Common myeloid progenitor, CD34-positive (primary cell): ENCODE data around the gene AP3B1.
A peak's percentile ranks its signal among the peaks of the same experiment; 100 is the strongest.

Experiments used
- CTCF ChIA-PET: fragments of 350-600 bp; sonication (Branson Sonifier 250); formaldehyde crosslinking; loops from one replicate; lab custom pipeline; 2021; ENCODE audit warnings: antibody characterized with exemption; lab: Charles Lee
- POLR2A ChIA-PET: fragments of 350-600 bp; sonication (Branson Sonifier 250); formaldehyde crosslinking; loops from one replicate; lab custom pipeline; 2021; ENCODE audit warnings: antibody characterized with exemption; lab: Charles Lee
- DNase-seq, 3 donors: peaks; one replicate each; pipeline versions ENCODE4 v3.0.0 to v3.0.0-alpha.2; 2013
- H3K27ac ChIP-seq, 2 experiments: 1 replicate in 1 of 2; 2 replicates in 1 of 2; pipeline ENCODE4 v1.7.0; 2013; ENCODE audit warnings: inconsistent platforms in 2 of 2, low read length in 2 of 2, mild to moderate bottlenecking in 2 of 2, low read depth in 1 of 2, moderate library complexity in 1 of 2; ENCODE audit not compliant: severe bottlenecking in 2 of 2, insufficient read depth in 1 of 2, poor library complexity in 1 of 2
- H3K27me3 ChIP-seq, 5 experiments: replicated peaks in 2 of 5; 1 replicate in 3 of 5; 2 replicates in 2 of 5; pipeline versions ENCODE4 v1.6.1 to v1.7.0; 2013; ENCODE audit warnings: low read length in 4 of 5, mild to moderate bottlenecking in 2 of 5, moderate library complexity in 2 of 5, inconsistent platforms in 1 of 5; ENCODE audit not compliant: insufficient read depth in 5 of 5, control insufficient read depth in 4 of 5
- H3K36me3 ChIP-seq, 4 experiments: 1 replicate in 2 of 4; 2 replicates in 2 of 4; pipeline versions ENCODE4 v1.6.1 to v1.7.0; 2013; ENCODE audit warnings: low read length in 3 of 4, control low read depth in 1 of 4, mild to moderate bottlenecking in 1 of 4; ENCODE audit not compliant: control insufficient read depth in 4 of 4, insufficient read depth in 4 of 4
- H3K4me1 ChIP-seq, 4 experiments: 1 replicate in 3 of 4; 2 replicates in 1 of 4; pipeline versions ENCODE4 v1.6.1 to v1.7.1; 2013; ENCODE audit warnings: low read length in 3 of 4, mild to moderate bottlenecking in 3 of 4, control low read depth in 1 of 4, inconsistent platforms in 1 of 4, moderate library complexity in 1 of 4; ENCODE audit not compliant: control insufficient read depth in 4 of 4, insufficient read depth in 4 of 4; ENCODE audit errors: control extremely low read depth in 1 of 4
- H3K4me3 ChIP-seq, 7 experiments: 1 replicate in 4 of 7; 2 replicates in 3 of 7; pipeline versions ENCODE4 v1.5.1 to v1.7.0; 2013; ENCODE audit warnings: mild to moderate bottlenecking in 7 of 7, low read length in 6 of 7, moderate library complexity in 6 of 7, inconsistent platforms in 2 of 7, low read depth in 2 of 7, control low read depth in 1 of 7; ENCODE audit not compliant: insufficient read depth in 4 of 7, control insufficient read depth in 1 of 7; ENCODE audit errors: extremely low read depth in 1 of 7
- H3K9me3 ChIP-seq, 5 experiments: 1 replicate in 4 of 5; 2 replicates in 1 of 5; pipeline versions ENCODE4 v1.6.1 to v1.7.1; 2013; ENCODE audit warnings: low read length in 4 of 5, mild to moderate bottlenecking in 2 of 5, inconsistent platforms in 1 of 5, low read depth in 1 of 5, moderate library complexity in 1 of 5; ENCODE audit not compliant: control insufficient read depth in 4 of 5, insufficient read depth in 2 of 5; ENCODE audit errors: control extremely low read depth in 1 of 5
- WGBS: methylation state at CpG from one replicate; pipeline ENCODE4 v1.1.5; 2013; ENCODE audit not compliant: insufficient coverage; 5-methylcytosine and 5-hydroxymethylcytosine counted together

AP3B1 gene

GRCh38 chr5:78025540-78025939, 269.0 kb downstream of the AP3B1 start:
- ChIA-PET POLR2A (no interaction called here), CTCF (no interaction called here)
- no peak for DNase-seq
- Histone ChIP-seq H3K4me1 (no peaks in the 10 kb centered on the region), H3K27ac (no peak overlapping the region), H3K27me3 (no peaks in the 10 kb centered on the region), H3K9me3 (no peaks in the 10 kb centered on the region), H3K36me3 (peaks cover 2 to 6% (median 3%) of the 10 kb centered on the region in 4 experiments), H3K4me3 (no peak overlapping the region)
- WGBS: 100% methylated on average over 1 of the region's 2 CpGs

- Histone ChIP-seq H3K36me3 (peaks cover 0 to 5% (median 4%) of the 10 kb centered on the region in 4 experiments), H3K4me3 (no peak overlapping the region), H3K9me3 (no peaks in the 10 kb centered on the region), H3K4me1 (no peaks in the 10 kb centered on the region), H3K27me3 (no peaks in the 10 kb centered on the region), H3K27ac (no peak overlapping the region)
- no peak for DNase-seq
- ChIA-PET CTCF (no interaction called here), POLR2A (no interaction called here)
- WGBS: no CpG with 5 or more reads among the region's 5 CpGs
These were observed 274.8 kb downstream of the AP3B1 start for GRCh38 chr5:78019744-78020143.

- ChIA-PET POLR2A (interaction anchor here (1.2 kb wide), 1 partner anchor 18 kb away, joined by 3 read pairs; no protein-coding TSS in a partner anchor), CTCF (no interaction called here)
- peaks cover 0 to 4% (median 2%) of the 10 kb centered on the region in 4 experiments for H3K36me3 ChIP-seq
- no peaks in the 10 kb centered on the region for H3K27me3 ChIP-seq
- no peak overlapping the region for H3K4me3 ChIP-seq
- H3K27ac ChIP-seq: no peak overlapping the region
- no peaks in the 10 kb centered on the region for H3K9me3 ChIP-seq
- 100% methylated on average over 1 of the region's 3 CpGs for WGBS
- H3K4me1 ChIP-seq: no peaks in the 10 kb centered on the region
- DNase-seq: no peak
These were observed 277.5 kb downstream of the AP3B1 start for GRCh38 chr5:78016863-78017529.

DNA sequence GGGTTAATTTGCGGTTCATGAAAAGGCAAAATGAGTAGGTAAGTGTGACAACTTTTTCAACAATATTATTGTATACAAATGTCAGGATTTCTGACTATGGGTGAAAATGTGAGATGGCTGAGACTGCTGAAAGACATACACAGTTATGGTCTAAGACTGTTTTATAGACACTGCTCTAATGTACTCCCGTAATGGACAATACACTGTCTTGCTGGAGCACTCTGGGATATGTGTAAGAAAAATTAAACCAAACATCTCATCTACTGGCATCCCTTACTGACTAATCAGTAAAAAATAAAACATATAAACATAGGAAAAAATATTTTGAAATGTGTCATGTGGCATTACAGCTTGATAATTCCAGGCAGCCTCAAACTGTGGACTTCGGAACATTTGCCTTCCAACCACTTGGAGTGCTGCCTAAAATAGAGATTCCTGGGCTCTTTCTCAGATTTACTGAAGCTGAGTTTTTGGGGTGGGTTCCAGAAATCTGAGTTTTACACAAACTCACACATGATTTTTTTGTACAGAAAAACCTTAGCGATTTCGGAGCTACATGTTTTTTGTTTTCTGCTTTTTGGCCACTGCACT, 284.5 kb downstream of the AP3B1 start:
- H3K4me3 ChIP-seq: no peak overlapping the region
- 100% methylated on average over 3 of the region's 5 CpGs for WGBS
- H3K9me3 ChIP-seq: no peaks in the 10 kb centered on the region
- no peak for DNase-seq
- H3K4me1 ChIP-seq: no peaks in the 10 kb centered on the region
- ChIA-PET CTCF (interaction anchor here (1.3 kb wide), 1 partner anchor 132 kb away, joined by 3 read pairs; no protein-coding TSS in a partner anchor), POLR2A (no interaction called here)
- no peaks in the 10 kb centered on the region for H3K36me3 ChIP-seq
- H3K27me3 ChIP-seq: no peaks in the 10 kb centered on the region
- H3K27ac ChIP-seq: no peak overlapping the region

GRCh38 chr5:78008356-78008967, 286.0 kb downstream of the AP3B1 start:
- 38% methylated on average over 1 of the region's 1 CpG for WGBS
- Histone ChIP-seq H3K9me3 (no peaks in the 10 kb centered on the region), H3K27me3 (no peaks in the 10 kb centered on the region), H3K36me3 (no peaks in the 10 kb centered on the region), H3K4me1 (peaks cover 0 to 4% (median 0%) of the 10 kb centered on the region in 4 experiments), H3K4me3 (no peak overlapping the region), H3K27ac (no peak overlapping the region)
- DNase-seq: peak; percentile 51 to 72 (median 65)
- ChIA-PET CTCF (interaction anchor here (0.6 to 1.8 kb wide), 5 partner anchors 14 to 139 kb away, joined by 3 to 4 read pairs (median 3); no protein-coding TSS in a partner anchor), POLR2A (interaction anchor here (0.8 kb wide), 1 partner anchor 157 kb away, joined by 3 read pairs; no protein-coding TSS in a partner anchor)

DNA sequence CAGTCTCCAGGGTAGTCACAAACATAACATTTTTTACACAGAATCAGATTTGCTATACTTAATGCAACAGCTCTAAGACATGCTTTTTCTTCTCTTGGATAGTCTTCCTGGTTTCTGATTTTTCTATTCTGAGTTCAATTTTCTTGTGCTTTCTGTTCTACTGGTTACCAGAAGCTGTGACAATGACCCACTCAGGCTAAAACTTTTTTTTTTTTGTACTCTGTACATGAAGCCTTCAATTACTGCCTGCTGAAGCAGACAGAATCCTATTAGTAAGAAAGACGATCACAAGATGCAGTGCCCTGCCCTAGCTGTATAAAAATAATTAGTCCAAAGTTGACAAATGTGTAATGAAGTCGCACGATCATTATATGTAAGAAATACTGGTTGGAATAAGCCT, 287.3 kb downstream of the AP3B1 start:
- Histone ChIP-seq H3K9me3 (no peaks in the 10 kb centered on the region), H3K27me3 (no peaks in the 10 kb centered on the region), H3K4me1 (peaks cover 0 to 7% (median 0%) of the 10 kb centered on the region in 4 experiments), H3K4me3 (no peak overlapping the region), H3K36me3 (peaks cover 0 to 5% (median 4%) of the 10 kb centered on the region in 4 experiments), H3K27ac (no peak overlapping the region)
- CTCF ChIA-PET: interaction anchor here (0.7 to 1.8 kb wide), 6 partner anchors 21 to 446 kb away, joined by 3 to 7 read pairs (median 3); no protein-coding TSS in a partner anchor
- POLR2A ChIA-PET: no interaction called here
- no peak for DNase-seq
- 100% methylated on average over 1 of the region's 3 CpGs for WGBS
